HEK293 (cell line): Measurements from ENCODE around the gene C2CD4A.

Experiments
- CTCF ChIA-PET: fragments of 350-600 bp; formaldehyde crosslinking; extraction: SDS; loops from one replicate; lab custom pipeline; 2021; ENCODE audit warnings: antibody characterized with exemption; lab: Yijun Ruan, JAX
- POLR2A ChIA-PET: fragments of 300-600 bp; formaldehyde crosslinking; extraction: SDS; loops from one replicate; lab custom pipeline; 2020; ENCODE audit warnings: antibody characterized with exemption, inconsistent platforms; lab: Yijun Ruan, JAX
- H3K27ac ChIP-seq: fragments of 200-500 bp; sonication (Bioruptor generic); 2 replicates; pipeline ENCODE4 v1.5.1; 2014; ENCODE audit warnings: low read depth, low read length, control low read depth, inconsistent platforms; ENCODE audit errors: extremely low read depth
- H3K36me3 ChIP-seq, 2 experiments: fragments of 200-500 bp in 1 of 2; sonication (Bioruptor generic) in 1 of 2; 1 replicate in 1 of 2; 2 replicates in 1 of 2; pipeline ENCODE4 v1.5.1; 2014 to 2017; ENCODE audit warnings: inconsistent platforms in 2 of 2, low read length in 2 of 2; ENCODE audit not compliant: control insufficient read depth in 2 of 2, insufficient read depth in 1 of 2
- H3K4me1 ChIP-seq: fragments of 200-500 bp; sonication (Bioruptor generic); 2 replicates; pipeline ENCODE4 v1.5.1; 2014; ENCODE audit warnings: mild to moderate bottlenecking, low read length, inconsistent platforms; ENCODE audit not compliant: control insufficient read depth, insufficient read depth
- H3K4me3 ChIP-seq: 2 replicates; pipeline ENCODE4 v1.5.1; 2011; ENCODE audit warnings: low read depth, mild to moderate bottlenecking, control low read depth, low read length, moderate library complexity
- H3K9me3 ChIP-seq: fragments of 200-500 bp; sonication (Bioruptor generic); 2 replicates; pipeline ENCODE4 v1.5.1; 2014; ENCODE audit warnings: low read depth, low read length, inconsistent platforms; ENCODE audit not compliant: control insufficient read depth, insufficient read depth
- YY1 ChIP-seq: fragments of 450-650 bp; formaldehyde crosslinking; IDR thresholded peaks from 2 replicates; pipeline ENCODE4 v1.5.1; 2018; ENCODE audit warnings: missing biosample characterization, missing genetic modification characterization
- ZFP41 ChIP-seq: fragments of 450-650 bp; formaldehyde crosslinking; IDR thresholded peaks from 2 replicates; pipeline ENCODE4 v1.5.1; 2016; ENCODE audit warnings: missing biosample characterization, missing genetic modification characterization, borderline replicate concordance
- ZNF112 ChIP-seq: fragments of 450-650 bp; formaldehyde crosslinking; IDR thresholded peaks from 2 replicates; pipeline ENCODE4 v1.5.0; 2017; ENCODE audit warnings: missing biosample characterization, missing genetic modification characterization
- ZNF132 ChIP-seq: fragments of 450-650 bp; formaldehyde crosslinking; IDR thresholded peaks from 2 replicates; pipeline ENCODE4 v1.5.1; 2017; ENCODE audit warnings: missing biosample characterization, missing genetic modification characterization, borderline replicate concordance
- ZNF266 ChIP-seq: fragments of 450-650 bp; formaldehyde crosslinking; IDR thresholded peaks from 2 replicates; pipeline ENCODE4 v1.5.1; 2016; ENCODE audit warnings: missing biosample characterization, missing genetic modification characterization, low read depth
- ZNF354C ChIP-seq: fragments of 450-650 bp; formaldehyde crosslinking; IDR thresholded peaks from 2 replicates; pipeline ENCODE4 v1.5.1; 2016; ENCODE audit warnings: missing biosample characterization, missing genetic modification characterization, low read depth, borderline replicate concordance
- ZNF404 ChIP-seq: fragments of 450-650 bp; formaldehyde crosslinking; IDR thresholded peaks from 2 replicates; pipeline ENCODE4 v1.5.1; 2017; ENCODE audit warnings: missing biosample characterization, missing genetic modification characterization
- ZNF416 ChIP-seq: fragments of 450-650 bp; formaldehyde crosslinking; IDR thresholded peaks from 2 replicates; pipeline ENCODE4 v1.5.1; 2016; ENCODE audit warnings: missing biosample characterization, missing genetic modification characterization
- ZNF473 ChIP-seq: fragments of 450-650 bp; formaldehyde crosslinking; IDR thresholded peaks from 2 replicates; pipeline ENCODE4 v1.5.1; 2017; ENCODE audit warnings: missing biosample characterization, missing genetic modification characterization
- ZNF510 ChIP-seq: fragments of 450-650 bp; formaldehyde crosslinking; IDR thresholded peaks from 2 replicates; pipeline ENCODE4 v1.5.1; 2018; ENCODE audit warnings: mild to moderate bottlenecking, missing genetic modification characterization, missing biosample characterization; ENCODE audit not compliant: insufficient replicate concordance
- ZNF600 ChIP-seq: fragments of 450-650 bp; formaldehyde crosslinking; IDR thresholded peaks from 2 replicates; pipeline ENCODE4 v1.5.1; 2016; ENCODE audit warnings: missing biosample characterization, missing genetic modification characterization
- ZNF664 ChIP-seq: fragments of 450-650 bp; formaldehyde crosslinking; IDR thresholded peaks from 2 replicates; pipeline ENCODE4 v1.5.1; 2016; ENCODE audit warnings: missing biosample characterization, missing genetic modification characterization
- ZNF677 ChIP-seq: fragments of 450-650 bp; IDR thresholded peaks from 2 replicates; pipeline ENCODE4 v1.5.0; 2018; ENCODE audit warnings: missing biosample characterization, mild to moderate bottlenecking, missing genetic modification characterization, moderate library complexity
- ZNF791 ChIP-seq: fragments of 450-650 bp; formaldehyde crosslinking; IDR thresholded peaks from 2 replicates; pipeline ENCODE4 v1.5.1; 2016; ENCODE audit warnings: missing biosample characterization, missing genetic modification characterization
- TF ChIP-seq, protein P1 (sequence below): fragments of 450-650 bp; formaldehyde crosslinking; IDR thresholded peaks from 2 replicates; pipeline ENCODE4 v1.5.1; 2017; ENCODE audit warnings: missing biosample characterization, missing genetic modification characterization
- TF ChIP-seq, protein P2 (sequence below): fragments of 450-650 bp; IDR thresholded peaks from 2 replicates; pipeline ENCODE4 v1.5.1; 2018; ENCODE audit warnings: missing biosample characterization, missing genetic modification characterization
- TF ChIP-seq, protein P3 (sequence below): fragments of 450-650 bp; formaldehyde crosslinking; conservative IDR thresholded peaks from 2 replicates; pipeline ENCODE4 v1.5.1; 2016; ENCODE audit warnings: low read depth, missing biosample characterization, missing genetic modification characterization
- TF ChIP-seq, protein P4 (sequence below): fragments of 450-650 bp; formaldehyde crosslinking; conservative IDR thresholded peaks from 2 replicates; pipeline ENCODE4 v1.5.1; 2016; ENCODE audit warnings: low read depth, missing biosample characterization, missing genetic modification characterization
- TF ChIP-seq, protein P5 (sequence below): fragments of 450-650 bp; formaldehyde crosslinking; IDR thresholded peaks from 2 replicates; pipeline ENCODE4 v1.5.1; 2016; ENCODE audit warnings: missing biosample characterization, missing genetic modification characterization

Gene C2CD4A

DNA sequence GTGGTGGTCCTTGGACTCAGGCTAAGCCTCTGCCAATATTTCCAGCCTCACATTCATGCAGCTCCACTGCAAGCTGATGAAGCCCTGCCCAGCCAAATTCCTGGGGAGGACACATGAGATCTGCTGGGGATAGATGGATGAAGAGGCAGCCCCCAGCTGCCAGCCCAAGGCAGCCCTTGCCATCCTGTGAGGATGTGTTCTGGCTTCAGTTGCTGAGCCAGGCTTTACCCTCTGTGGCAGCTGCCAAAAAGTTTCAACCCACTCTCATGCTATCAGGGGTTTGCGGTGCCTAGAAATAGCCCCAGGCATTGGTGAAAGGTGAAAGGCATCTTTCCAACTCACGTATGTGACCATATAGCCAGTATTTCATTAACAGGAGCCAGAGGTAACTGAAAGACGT, 37.6 kb downstream of the C2CD4A start:
- TF ChIP-seq ZNF473: no peak
- TF ChIP-seq ZNF677 (tag by site-specific recombination): no peak
- no peak for TF ChIP-seq ZFP41
- TF ChIP-seq, protein P1, sequence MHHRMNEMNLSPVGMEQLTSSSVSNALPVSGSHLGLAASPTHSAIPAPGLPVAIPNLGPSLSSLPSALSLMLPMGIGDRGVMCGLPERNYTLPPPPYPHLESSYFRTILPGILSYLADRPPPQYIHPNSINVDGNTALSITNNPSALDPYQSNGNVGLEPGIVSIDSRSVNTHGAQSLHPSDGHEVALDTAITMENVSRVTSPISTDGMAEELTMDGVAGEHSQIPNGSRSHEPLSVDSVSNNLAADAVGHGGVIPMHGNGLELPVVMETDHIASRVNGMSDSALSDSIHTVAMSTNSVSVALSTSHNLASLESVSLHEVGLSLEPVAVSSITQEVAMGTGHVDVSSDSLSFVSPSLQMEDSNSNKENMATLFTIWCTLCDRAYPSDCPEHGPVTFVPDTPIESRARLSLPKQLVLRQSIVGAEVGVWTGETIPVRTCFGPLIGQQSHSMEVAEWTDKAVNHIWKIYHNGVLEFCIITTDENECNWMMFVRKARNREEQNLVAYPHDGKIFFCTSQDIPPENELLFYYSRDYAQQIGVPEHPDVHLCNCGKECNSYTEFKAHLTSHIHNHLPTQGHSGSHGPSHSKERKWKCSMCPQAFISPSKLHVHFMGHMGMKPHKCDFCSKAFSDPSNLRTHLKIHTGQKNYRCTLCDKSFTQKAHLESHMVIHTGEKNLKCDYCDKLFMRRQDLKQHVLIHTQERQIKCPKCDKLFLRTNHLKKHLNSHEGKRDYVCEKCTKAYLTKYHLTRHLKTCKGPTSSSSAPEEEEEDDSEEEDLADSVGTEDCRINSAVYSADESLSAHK (tag by site-specific recombination): no peak
- TF ChIP-seq ZNF791 (tag by site-specific recombination): no peak
- no peak for TF ChIP-seq ZNF664 (tag by site-specific recombination)
- no peak for TF ChIP-seq ZNF416 (tag by site-specific recombination)
- no peak for TF ChIP-seq ZNF266 (tag by site-specific recombination)
- TF ChIP-seq, protein P2, sequence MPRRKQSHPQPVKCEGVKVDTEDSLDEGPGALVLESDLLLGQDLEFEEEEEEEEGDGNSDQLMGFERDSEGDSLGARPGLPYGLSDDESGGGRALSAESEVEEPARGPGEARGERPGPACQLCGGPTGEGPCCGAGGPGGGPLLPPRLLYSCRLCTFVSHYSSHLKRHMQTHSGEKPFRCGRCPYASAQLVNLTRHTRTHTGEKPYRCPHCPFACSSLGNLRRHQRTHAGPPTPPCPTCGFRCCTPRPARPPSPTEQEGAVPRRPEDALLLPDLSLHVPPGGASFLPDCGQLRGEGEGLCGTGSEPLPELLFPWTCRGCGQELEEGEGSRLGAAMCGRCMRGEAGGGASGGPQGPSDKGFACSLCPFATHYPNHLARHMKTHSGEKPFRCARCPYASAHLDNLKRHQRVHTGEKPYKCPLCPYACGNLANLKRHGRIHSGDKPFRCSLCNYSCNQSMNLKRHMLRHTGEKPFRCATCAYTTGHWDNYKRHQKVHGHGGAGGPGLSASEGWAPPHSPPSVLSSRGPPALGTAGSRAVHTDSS (tag by site-specific recombination): no peak
- TF ChIP-seq ZNF600 (tag by site-specific recombination): no peak
- TF ChIP-seq, protein P3, sequence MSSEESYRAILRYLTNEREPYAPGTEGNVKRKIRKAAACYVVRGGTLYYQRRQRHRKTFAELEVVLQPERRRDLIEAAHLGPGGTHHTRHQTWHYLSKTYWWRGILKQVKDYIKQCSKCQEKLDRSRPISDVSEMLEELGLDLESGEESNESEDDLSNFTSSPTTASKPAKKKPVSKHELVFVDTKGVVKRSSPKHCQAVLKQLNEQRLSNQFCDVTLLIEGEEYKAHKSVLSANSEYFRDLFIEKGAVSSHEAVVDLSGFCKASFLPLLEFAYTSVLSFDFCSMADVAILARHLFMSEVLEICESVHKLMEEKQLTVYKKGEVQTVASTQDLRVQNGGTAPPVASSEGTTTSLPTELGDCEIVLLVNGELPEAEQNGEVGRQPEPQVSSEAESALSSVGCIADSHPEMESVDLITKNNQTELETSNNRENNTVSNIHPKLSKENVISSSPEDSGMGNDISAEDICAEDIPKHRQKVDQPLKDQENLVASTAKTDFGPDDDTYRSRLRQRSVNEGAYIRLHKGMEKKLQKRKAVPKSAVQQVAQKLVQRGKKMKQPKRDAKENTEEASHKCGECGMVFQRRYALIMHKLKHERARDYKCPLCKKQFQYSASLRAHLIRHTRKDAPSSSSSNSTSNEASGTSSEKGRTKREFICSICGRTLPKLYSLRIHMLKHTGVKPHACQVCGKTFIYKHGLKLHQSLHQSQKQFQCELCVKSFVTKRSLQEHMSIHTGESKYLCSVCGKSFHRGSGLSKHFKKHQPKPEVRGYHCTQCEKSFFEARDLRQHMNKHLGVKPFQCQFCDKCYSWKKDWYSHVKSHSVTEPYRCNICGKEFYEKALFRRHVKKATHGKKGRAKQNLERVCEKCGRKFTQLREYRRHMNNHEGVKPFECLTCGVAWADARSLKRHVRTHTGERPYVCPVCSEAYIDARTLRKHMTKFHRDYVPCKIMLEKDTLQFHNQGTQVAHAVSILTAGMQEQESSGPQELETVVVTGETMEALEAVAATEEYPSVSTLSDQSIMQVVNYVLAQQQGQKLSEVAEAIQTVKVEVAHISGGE (tag by site-specific recombination): no peak
- TF ChIP-seq, protein P4, sequence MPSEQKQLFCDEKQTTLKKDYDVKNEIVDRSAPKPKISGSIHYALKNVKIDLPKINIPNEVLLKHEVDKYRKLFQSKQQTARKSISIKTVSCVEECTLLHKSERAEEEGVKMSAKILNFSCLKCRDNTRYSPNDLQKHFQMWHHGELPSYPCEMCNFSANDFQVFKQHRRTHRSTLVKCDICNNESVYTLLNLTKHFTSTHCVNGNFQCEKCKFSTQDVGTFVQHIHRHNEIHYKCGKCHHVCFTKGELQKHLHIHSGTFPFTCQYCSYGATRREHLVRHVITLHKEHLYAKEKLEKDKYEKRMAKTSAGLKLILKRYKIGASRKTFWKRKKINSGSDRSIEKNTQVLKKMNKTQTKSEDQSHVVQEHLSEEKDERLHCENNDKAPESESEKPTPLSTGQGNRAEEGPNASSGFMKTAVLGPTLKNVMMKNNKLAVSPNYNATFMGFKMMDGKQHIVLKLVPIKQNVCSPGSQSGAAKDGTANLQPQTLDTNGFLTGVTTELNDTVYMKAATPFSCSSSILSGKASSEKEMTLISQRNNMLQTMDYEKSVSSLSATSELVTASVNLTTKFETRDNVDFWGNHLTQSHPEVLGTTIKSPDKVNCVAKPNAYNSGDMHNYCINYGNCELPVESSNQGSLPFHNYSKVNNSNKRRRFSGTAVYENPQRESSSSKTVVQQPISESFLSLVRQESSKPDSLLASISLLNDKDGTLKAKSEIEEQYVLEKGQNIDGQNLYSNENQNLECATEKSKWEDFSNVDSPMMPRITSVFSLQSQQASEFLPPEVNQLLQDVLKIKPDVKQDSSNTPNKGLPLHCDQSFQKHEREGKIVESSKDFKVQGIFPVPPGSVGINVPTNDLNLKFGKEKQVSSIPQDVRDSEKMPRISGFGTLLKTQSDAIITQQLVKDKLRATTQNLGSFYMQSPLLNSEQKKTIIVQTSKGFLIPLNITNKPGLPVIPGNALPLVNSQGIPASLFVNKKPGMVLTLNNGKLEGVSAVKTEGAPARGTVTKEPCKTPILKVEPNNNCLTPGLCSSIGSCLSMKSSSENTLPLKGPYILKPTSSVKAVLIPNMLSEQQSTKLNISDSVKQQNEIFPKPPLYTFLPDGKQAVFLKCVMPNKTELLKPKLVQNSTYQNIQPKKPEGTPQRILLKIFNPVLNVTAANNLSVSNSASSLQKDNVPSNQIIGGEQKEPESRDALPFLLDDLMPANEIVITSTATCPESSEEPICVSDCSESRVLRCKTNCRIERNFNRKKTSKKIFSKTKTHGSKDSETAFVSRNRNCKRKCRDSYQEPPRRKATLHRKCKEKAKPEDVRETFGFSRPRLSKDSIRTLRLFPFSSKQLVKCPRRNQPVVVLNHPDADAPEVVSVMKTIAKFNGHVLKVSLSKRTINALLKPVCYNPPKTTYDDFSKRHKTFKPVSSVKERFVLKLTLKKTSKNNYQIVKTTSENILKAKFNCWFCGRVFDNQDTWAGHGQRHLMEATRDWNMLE: no peak
- TF ChIP-seq YY1: no peak
- TF ChIP-seq, protein P5, sequence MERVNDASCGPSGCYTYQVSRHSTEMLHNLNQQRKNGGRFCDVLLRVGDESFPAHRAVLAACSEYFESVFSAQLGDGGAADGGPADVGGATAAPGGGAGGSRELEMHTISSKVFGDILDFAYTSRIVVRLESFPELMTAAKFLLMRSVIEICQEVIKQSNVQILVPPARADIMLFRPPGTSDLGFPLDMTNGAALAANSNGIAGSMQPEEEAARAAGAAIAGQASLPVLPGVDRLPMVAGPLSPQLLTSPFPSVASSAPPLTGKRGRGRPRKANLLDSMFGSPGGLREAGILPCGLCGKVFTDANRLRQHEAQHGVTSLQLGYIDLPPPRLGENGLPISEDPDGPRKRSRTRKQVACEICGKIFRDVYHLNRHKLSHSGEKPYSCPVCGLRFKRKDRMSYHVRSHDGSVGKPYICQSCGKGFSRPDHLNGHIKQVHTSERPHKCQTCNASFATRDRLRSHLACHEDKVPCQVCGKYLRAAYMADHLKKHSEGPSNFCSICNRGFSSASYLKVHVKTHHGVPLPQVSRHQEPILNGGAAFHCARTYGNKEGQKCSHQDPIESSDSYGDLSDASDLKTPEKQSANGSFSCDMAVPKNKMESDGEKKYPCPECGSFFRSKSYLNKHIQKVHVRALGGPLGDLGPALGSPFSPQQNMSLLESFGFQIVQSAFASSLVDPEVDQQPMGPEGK (tag by site-specific recombination): no peak
- no peak for TF ChIP-seq ZNF112
- no peak for TF ChIP-seq ZNF132 (tag by site-specific recombination)
- TF ChIP-seq ZNF404: no peak
- TF ChIP-seq ZNF354C (tag by site-specific recombination): no peak
- TF ChIP-seq ZNF510 (tag by site-specific recombination): no peak
- H3K27ac ChIP-seq: no peak overlapping the region
- POLR2A ChIA-PET: no interaction called here
- 0 out of 2 replicates have a peak, but pooled peaks cover 2% of the 10 kb centered on the region for H3K4me1 ChIP-seq
- H3K9me3 ChIP-seq: no peaks in the 10 kb centered on the region
- no peak overlapping the region for H3K4me3 ChIP-seq
- CTCF ChIA-PET: interaction anchor here (2.1 kb wide), 1 partner anchor 20 kb away, joined by 4 read pairs; no protein-coding TSS in a partner anchor
- H3K36me3 ChIP-seq: no peaks in the 10 kb centered on the region
